HepG2 (cell line): Measurements from ENCODE around the gene SVOPL. TPM values are rescaled to one million over a fixed set of nuclear protein-coding genes. Genes with fewer than 3 reads are reported as not detected.

Source experiments
- ATAC-seq: fragments of 200-7000 bp; cut with Tn5 transposase; 3 replicates; pipeline ENCODE4 v1.9.1; 2020; ENCODE audit warnings: mild to moderate bottlenecking, moderate library complexity
- BruUV-seq: library from RNA; stranded (reverse); fragments of 400-500 nt; replicated peaks from 2 replicates; lab custom pipeline; 2021; lab: Mats Ljungman, UMichigan
- CTCF ChIA-PET: fragments of 300-600 bp; formaldehyde crosslinking; extraction: SDS; loops from one replicate; lab custom pipeline; 2021; ENCODE audit warnings: low total read pairs, inconsistent platforms, low intra/inter-chr PET ratio; lab: Yijun Ruan, JAX
- POLR2A ChIA-PET: fragments of 350-600 bp; sonication (Branson Sonifier 250); formaldehyde crosslinking; loops from one replicate; lab custom pipeline; 2020; ENCODE audit warnings: antibody characterized with exemption, inconsistent platforms; lab: Yijun Ruan, JAX
- DNase-seq: peaks from one replicate; pipeline ENCODE4 v3.0.0-alpha.2; 2015; ENCODE audit warnings: low spot score
- FAIRE-seq: peaks from 3 replicates; lab custom pipeline; 2011; peaks lifted over from hg19 to GRCh38; lab: Jason Lieb, UNC
- H2AFZ ChIP-seq: one replicate; pipeline ENCODE4 v1.6.1; 2011; ENCODE audit warnings: low read length, inconsistent platforms
- H3K27ac ChIP-seq: fragments of 300-600 bp; 3 replicates; pipeline ENCODE4 v1.8.0; 2011; ENCODE audit warnings: mixed run types, mild to moderate bottlenecking, mixed read lengths, low read length, inconsistent platforms; ENCODE audit not compliant: insufficient read depth; ENCODE audit errors: extremely low read length
- H3K27me3 ChIP-seq, 2 experiments: fragments of 200-600 bp in 1 of 2; 2 replicates in 1 of 2; 3 replicates in 1 of 2; pipeline versions ENCODE4 v1.6.0 to v1.8.0; 2011; ENCODE audit warnings: low read length in 2 of 2, mild to moderate bottlenecking in 2 of 2, moderate library complexity in 2 of 2, inconsistent platforms in 1 of 2; ENCODE audit not compliant: insufficient read depth in 2 of 2, control insufficient read depth in 1 of 2
- H3K36me3 ChIP-seq, 2 experiments: fragments of 200-600 bp in 1 of 2; replicated peaks in 1 of 2; 2 replicates in 1 of 2; 3 replicates in 1 of 2; pipeline versions ENCODE4 v1.5.1 to v1.8.0; 2011; ENCODE audit warnings: low read length in 2 of 2, inconsistent platforms in 1 of 2; ENCODE audit not compliant: insufficient read depth in 2 of 2, control insufficient read depth in 1 of 2
- H3K4me1 ChIP-seq: 2 replicates; pipeline ENCODE4 v1.5.1; 2012; ENCODE audit warnings: low read length, inconsistent platforms; ENCODE audit not compliant: insufficient read depth
- H3K4me2 ChIP-seq: 2 replicates; pipeline ENCODE4 v1.6.0; 2011; ENCODE audit warnings: low read depth, low read length, inconsistent platforms
- H3K4me3 ChIP-seq, 3 experiments: fragments of 200-600 bp in 1 of 3; sonication (generic), shearing (Covaris generic) in 1 of 3; replicated peaks in 1 of 3; 2 replicates each; pipeline ENCODE4 v1.5.1; 2011 to 2016; ENCODE audit warnings: low read length in 3 of 3, inconsistent platforms in 2 of 3, low read depth in 2 of 3, mild to moderate bottlenecking in 2 of 3, control low read depth in 1 of 3, mixed read lengths in 1 of 3; ENCODE audit not compliant: insufficient read depth in 1 of 3
- H3K79me2 ChIP-seq: one replicate; pipeline ENCODE4 v1.6.1; 2011; ENCODE audit warnings: low read length, inconsistent platforms; ENCODE audit not compliant: insufficient read depth
- H3K9ac ChIP-seq: 2 replicates; pipeline ENCODE4 v1.6.0; 2011; ENCODE audit warnings: mild to moderate bottlenecking, low read depth, low read length, inconsistent platforms; ENCODE audit not compliant: insufficient read depth
- H3K9me3 ChIP-seq: 2 replicates; pipeline ENCODE4 v1.5.1; 2012; ENCODE audit warnings: mild to moderate bottlenecking, low read length
- H4K20me1 ChIP-seq: 2 replicates; pipeline ENCODE4 v1.6.0; 2011; ENCODE audit warnings: inconsistent platforms, mild to moderate bottlenecking, low read length, moderate library complexity; ENCODE audit not compliant: insufficient read depth
- ATF4 ChIP-seq, 2 experiments: fragments of 450-650 bp in 1 of 2; sonication (generic) in 1 of 2; formaldehyde crosslinking; IDR thresholded peaks; 2 replicates each; pipeline versions ENCODE4 v1.5.0 to v1.8.0; 2020 to 2022; ENCODE audit warnings: mild to moderate bottlenecking in 1 of 2, missing genetic modification reagents in 1 of 2
- DDIT3 ChIP-seq: sonication (generic); formaldehyde crosslinking; IDR thresholded peaks from 2 replicates; pipeline ENCODE4 v1.4.0; 2020; ENCODE audit warnings: mild to moderate bottlenecking, missing genetic modification reagents
- FOXA1 ChIP-seq, 2 experiments: fragments of 450-650 bp in 1 of 2; sonication (generic) in 1 of 2; formaldehyde crosslinking in 1 of 2; IDR thresholded peaks; 2 replicates each; pipeline versions ENCODE4 v1.4.0 to v1.6.1; 2016 to 2020; ENCODE audit warnings: missing genetic modification reagents in 1 of 2
- FOXA3 ChIP-seq: IDR thresholded peaks from 2 replicates; pipeline ENCODE4 v1.6.1; 2016; ENCODE audit warnings: missing genetic modification reagents, missing compliant biosample characterization
- MTA3 ChIP-seq: sonication (generic); formaldehyde crosslinking; IDR thresholded peaks from 2 replicates; pipeline ENCODE4 v1.4.0; 2020; ENCODE audit warnings: missing genetic modification reagents
- POLR2G ChIP-seq: fragments of 200-400 bp; formaldehyde crosslinking; IDR thresholded peaks from 2 replicates; pipeline ENCODE4 v1.6.1; 2018; ENCODE audit warnings: mild to moderate bottlenecking, low read depth, low read length, moderate library complexity
- RBM22 ChIP-seq: fragments of 200-400 bp; formaldehyde crosslinking; optimal IDR thresholded peaks from 2 replicates; pipeline ENCODE3; 2017; ENCODE audit warnings: mild to moderate bottlenecking, low read length, moderate library complexity
- SRSF9 ChIP-seq: fragments of 200-400 bp; formaldehyde crosslinking; IDR thresholded peaks from 2 replicates; pipeline ENCODE4 v1.6.1; 2018; ENCODE audit warnings: borderline replicate concordance, mild to moderate bottlenecking, low read depth, low read length; ENCODE audit not compliant: insufficient read depth, poor library complexity, severe bottlenecking
- TEAD3 ChIP-seq: optimal IDR thresholded peaks from 2 replicates; pipeline ENCODE3; 2016; ENCODE audit warnings: borderline replicate concordance
- ZNF296 ChIP-seq: sonication (generic); formaldehyde crosslinking; conservative IDR thresholded peaks from 2 replicates; pipeline ENCODE4 v1.5.0; 2020; ENCODE audit warnings: mild to moderate bottlenecking, missing genetic modification reagents
- ZNF30 ChIP-seq: sonication (generic); formaldehyde crosslinking; IDR thresholded peaks from 2 replicates; pipeline ENCODE4 v1.5.0; 2020; ENCODE audit warnings: mild to moderate bottlenecking, missing genetic modification reagents
- ZNF713 ChIP-seq: sonication (generic); formaldehyde crosslinking; IDR thresholded peaks from 2 replicates; pipeline ENCODE4 v1.4.0; 2020; ENCODE audit warnings: mild to moderate bottlenecking, missing genetic modification reagents
- WGBS: methylation state at CpG from one replicate; pipeline ENCODE4 v1.1.6; 2017; ENCODE audit warnings: low lambda C conversion rate; 5-methylcytosine and 5-hydroxymethylcytosine counted together
- in situ Hi-C: cut with HindIII; loops from 2 replicates; pipeline ENCODE4 v1.10.0; 2017; ENCODE audit warnings: low pct_unique_long_range_greater_than_20kb; ENCODE audit not compliant: extremely low pct_ligation_motif_present
- intact Hi-C: fragments of 100-400 bp; cut with micrococcal nuclease; formaldehyde crosslinking; loops from one replicate; pipeline ENCODE4 v1.10.0; 2022; ENCODE audit not compliant: unreplicated experiment
- polyA plus RNA-seq, 8 experiments: library from polyadenylated mRNA; depleted of rRNA in 3 of 8; stranded (reverse) in 7 of 8; unstranded in 1 of 8; fragments of >200 nt; fragmentation: Illumina TruSeq in 4 of 8; extraction: Trizol in 4 of 8; gene quantifications; 2 replicates each; pipeline versions ENCODE4 v1.2.1 to v1.2.3, GENCODE V29; 2011 to 2016; ENCODE audit warnings: low read depth in 4 of 8, missing spikeins in 1 of 8, mixed read lengths in 1 of 8; ENCODE audit not compliant: insufficient read depth in 1 of 8
- total RNA-seq, 5 experiments: library from RNA; depleted of rRNA; stranded (reverse); fragments of >200 nt; fragmentation: Illumina TruSeq; extraction: Trizol; gene quantifications; 2 replicates each; pipeline ENCODE4 v1.2.3, GENCODE V29; 2016; ENCODE audit warnings: low read depth in 1 of 5

Gene SVOPL
- total and polyA plus RNA-seq, 2 of the 13 experiments (the other 11 are each of a cell fraction or from before 2014, with no cell fraction given): not detected

GRCh38 chr7:138575897-138576428 is 125.2 kb downstream of the SVOPL start:
- peak; percentile 42 for ATAC-seq

More at GRCh38 chr7:138575897-138576428, 125.2 kb downstream of the SVOPL start:
- intact Hi-C loops: no loop called here
- peaks cover 14 to 84% of the 10 kb centered on the region in 2 experiments for H3K36me3 ChIP-seq
- H3K9me3 ChIP-seq: no peaks in the 10 kb centered on the region
- no peak overlapping the region for H3K9ac ChIP-seq
- no peak for DNase-seq
- CTCF ChIA-PET: no interaction called here
- TF ChIP-seq ZNF713 (CRISPR knock-in tag): no peak
- no peak for TF ChIP-seq MTA3 (CRISPR knock-in tag)
- TF ChIP-seq ATF4 (CRISPR knock-in tag; IDR thresholded peaks at IDR 0.05): peak in 1 of 2 experiments; percentile 76; a peak in 2 of 4 replicates
- TF ChIP-seq ZNF30 (CRISPR knock-in tag): no peak
- 0 out of 2 replicates have a peak, but pooled peaks have one; percentile 37 for TF ChIP-seq POLR2G
- no peak for TF ChIP-seq SRSF9
- peak; percentile 95 for TF ChIP-seq RBM22
- no peak for TF ChIP-seq ZNF296 (CRISPR knock-in tag)
- peak; percentile 22 for TF ChIP-seq TEAD3
- peak; percentile 25; the same call in 1 of the 2 replicates for TF ChIP-seq FOXA3 (CRISPR knock-in tag)
- TF ChIP-seq DDIT3: peak; percentile 51; the same call in 1 of the 2 replicates
- no peak for TF ChIP-seq FOXA1 (IDR thresholded peaks at IDR 0.05)
- 0 out of 2 replicates have a peak, but pooled peaks have one; percentile 10 for TF ChIP-seq FOXA1 (CRISPR knock-in tag; IDR thresholded peaks at IDR 0.05)
- TF ChIP-seq, all 625 proteins: peak for 7
- no peaks in the 10 kb centered on the region for H4K20me1 ChIP-seq
- no TSS peak for BruUV-seq
- H3K4me3 ChIP-seq: no peak overlapping the region
- no peak overlapping the region for H2AFZ ChIP-seq
- no peak for FAIRE-seq
- POLR2A ChIA-PET: interaction anchor here (2.7 kb wide), 1 partner anchor 10 kb away, joined by 11 read pairs; no protein-coding TSS in a partner anchor
- H3K4me2 ChIP-seq: no peak overlapping the region
- in situ Hi-C loops: no loop called here
- H3K79me2 ChIP-seq: peaks cover 2% of the 10 kb centered on the region
- whole genome bisulfite sequencing: 97% methylated on average over 5 of the region's 5 CpGs
- no peak overlapping the region for H3K27ac ChIP-seq
- 0 out of 2 replicates have a peak, but pooled peaks cover 8% of the 10 kb centered on the region for H3K4me1 ChIP-seq
- H3K27me3 ChIP-seq: no peaks in the 10 kb centered on the region
